ENCODE data around the gene PRTG. TPM values are rescaled to one million over a fixed set of nuclear protein-coding genes. Genes with fewer than 3 reads are reported as not detected.

Gene PRTG
- total and polyA plus RNA-seq, 2 experiments from 2014 or later = 0.63 to 3.4 TPM

DNA sequence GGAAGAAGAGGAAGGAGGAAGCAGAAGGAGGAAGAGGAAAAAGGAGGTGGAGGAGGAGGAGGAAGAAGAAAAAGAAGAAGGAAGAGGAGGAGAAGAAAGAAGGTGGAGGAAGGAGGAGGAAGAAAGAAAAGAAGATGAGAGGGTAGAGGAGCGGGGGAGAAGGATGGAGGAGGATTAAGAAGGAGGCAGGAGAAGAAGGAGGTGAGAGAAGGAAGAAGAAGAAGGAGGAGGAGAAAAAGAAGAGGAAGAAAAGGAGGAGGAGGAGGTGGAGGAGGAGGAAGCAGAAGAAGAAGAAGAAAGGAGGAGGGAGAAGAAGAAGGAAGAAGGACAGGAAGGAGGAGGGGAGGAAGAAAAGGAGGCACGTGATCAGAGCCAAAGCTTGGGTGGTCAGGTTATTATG is 37.3 kb upstream of the PRTG start (continued):
- TF ChIP-seq CREB1 (CRISPR knock-in tag; IDR thresholded peaks at IDR 0.05; ENCODE audit: low read depth) = no peak
- TF ChIP-seq, protein P1, sequence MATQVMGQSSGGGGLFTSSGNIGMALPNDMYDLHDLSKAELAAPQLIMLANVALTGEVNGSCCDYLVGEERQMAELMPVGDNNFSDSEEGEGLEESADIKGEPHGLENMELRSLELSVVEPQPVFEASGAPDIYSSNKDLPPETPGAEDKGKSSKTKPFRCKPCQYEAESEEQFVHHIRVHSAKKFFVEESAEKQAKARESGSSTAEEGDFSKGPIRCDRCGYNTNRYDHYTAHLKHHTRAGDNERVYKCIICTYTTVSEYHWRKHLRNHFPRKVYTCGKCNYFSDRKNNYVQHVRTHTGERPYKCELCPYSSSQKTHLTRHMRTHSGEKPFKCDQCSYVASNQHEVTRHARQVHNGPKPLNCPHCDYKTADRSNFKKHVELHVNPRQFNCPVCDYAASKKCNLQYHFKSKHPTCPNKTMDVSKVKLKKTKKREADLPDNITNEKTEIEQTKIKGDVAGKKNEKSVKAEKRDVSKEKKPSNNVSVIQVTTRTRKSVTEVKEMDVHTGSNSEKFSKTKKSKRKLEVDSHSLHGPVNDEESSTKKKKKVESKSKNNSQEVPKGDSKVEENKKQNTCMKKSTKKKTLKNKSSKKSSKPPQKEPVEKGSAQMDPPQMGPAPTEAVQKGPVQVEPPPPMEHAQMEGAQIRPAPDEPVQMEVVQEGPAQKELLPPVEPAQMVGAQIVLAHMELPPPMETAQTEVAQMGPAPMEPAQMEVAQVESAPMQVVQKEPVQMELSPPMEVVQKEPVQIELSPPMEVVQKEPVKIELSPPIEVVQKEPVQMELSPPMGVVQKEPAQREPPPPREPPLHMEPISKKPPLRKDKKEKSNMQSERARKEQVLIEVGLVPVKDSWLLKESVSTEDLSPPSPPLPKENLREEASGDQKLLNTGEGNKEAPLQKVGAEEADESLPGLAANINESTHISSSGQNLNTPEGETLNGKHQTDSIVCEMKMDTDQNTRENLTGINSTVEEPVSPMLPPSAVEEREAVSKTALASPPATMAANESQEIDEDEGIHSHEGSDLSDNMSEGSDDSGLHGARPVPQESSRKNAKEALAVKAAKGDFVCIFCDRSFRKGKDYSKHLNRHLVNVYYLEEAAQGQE (IDR thresholded peaks at IDR 0.05; ENCODE audit: unreplicated experiment) = no peak

DNA sequence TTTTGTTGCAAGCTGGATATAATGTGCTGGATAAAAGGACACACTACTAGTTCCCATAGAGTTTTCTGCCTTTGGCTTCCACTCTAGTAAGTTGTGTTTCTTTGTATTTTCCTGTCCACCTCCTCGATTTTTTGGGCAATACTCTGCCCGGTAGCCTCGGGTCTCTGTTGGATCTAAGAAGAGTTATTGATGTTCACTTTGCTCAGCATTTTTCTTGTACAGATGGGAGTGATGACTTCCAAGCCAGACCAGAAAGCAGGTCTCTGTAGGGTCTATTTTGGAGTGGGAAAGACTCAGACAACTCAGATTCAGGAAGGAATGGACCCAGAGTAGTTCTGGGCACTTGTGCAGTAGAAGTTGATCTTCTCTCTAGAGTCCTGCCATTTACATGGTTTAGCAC is 36.0 kb upstream of the PRTG start:
- H3K36me3 ChIP-seq (ENCODE audit: insufficient read depth) = no peaks in the 10 kb centered on the region
- H3F3A ChIP-seq (replicated peaks; ENCODE audit: low read depth) = no peaks in the 10 kb centered on the region
- no peak for TF ChIP-seq ZNF114 (CRISPR knock-in tag; IDR thresholded peaks at IDR 0.05)
- no peak for TF ChIP-seq JUNB (IDR thresholded peaks at IDR 0.05; ENCODE audit: unreplicated experiment)
- TF ChIP-seq EZH2phosphoT487 (IDR thresholded peaks at IDR 0.05; ENCODE audit: unreplicated experiment) = no peak
- TF ChIP-seq, protein P2, sequence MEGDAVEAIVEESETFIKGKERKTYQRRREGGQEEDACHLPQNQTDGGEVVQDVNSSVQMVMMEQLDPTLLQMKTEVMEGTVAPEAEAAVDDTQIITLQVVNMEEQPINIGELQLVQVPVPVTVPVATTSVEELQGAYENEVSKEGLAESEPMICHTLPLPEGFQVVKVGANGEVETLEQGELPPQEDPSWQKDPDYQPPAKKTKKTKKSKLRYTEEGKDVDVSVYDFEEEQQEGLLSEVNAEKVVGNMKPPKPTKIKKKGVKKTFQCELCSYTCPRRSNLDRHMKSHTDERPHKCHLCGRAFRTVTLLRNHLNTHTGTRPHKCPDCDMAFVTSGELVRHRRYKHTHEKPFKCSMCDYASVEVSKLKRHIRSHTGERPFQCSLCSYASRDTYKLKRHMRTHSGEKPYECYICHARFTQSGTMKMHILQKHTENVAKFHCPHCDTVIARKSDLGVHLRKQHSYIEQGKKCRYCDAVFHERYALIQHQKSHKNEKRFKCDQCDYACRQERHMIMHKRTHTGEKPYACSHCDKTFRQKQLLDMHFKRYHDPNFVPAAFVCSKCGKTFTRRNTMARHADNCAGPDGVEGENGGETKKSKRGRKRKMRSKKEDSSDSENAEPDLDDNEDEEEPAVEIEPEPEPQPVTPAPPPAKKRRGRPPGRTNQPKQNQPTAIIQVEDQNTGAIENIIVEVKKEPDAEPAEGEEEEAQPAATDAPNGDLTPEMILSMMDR (conservative IDR thresholded peaks at IDR 0.05; ENCODE audit: low read depth in 2 of 2) = no peak
- TF ChIP-seq, protein P1 (IDR thresholded peaks at IDR 0.05; ENCODE audit: unreplicated experiment) = no peak
- no peak for TF ChIP-seq NANOG (IDR thresholded peaks at IDR 0.05; ENCODE audit: borderline replicate concordance)
- TF ChIP-seq, protein P3, sequence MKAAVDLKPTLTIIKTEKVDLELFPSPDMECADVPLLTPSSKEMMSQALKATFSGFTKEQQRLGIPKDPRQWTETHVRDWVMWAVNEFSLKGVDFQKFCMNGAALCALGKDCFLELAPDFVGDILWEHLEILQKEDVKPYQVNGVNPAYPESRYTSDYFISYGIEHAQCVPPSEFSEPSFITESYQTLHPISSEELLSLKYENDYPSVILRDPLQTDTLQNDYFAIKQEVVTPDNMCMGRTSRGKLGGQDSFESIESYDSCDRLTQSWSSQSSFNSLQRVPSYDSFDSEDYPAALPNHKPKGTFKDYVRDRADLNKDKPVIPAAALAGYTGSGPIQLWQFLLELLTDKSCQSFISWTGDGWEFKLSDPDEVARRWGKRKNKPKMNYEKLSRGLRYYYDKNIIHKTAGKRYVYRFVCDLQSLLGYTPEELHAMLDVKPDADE (IDR thresholded peaks at IDR 0.05) = no peak
- no peak for TF ChIP-seq STAT1 (IDR thresholded peaks at IDR 0.05; ENCODE audit: unreplicated experiment)
- TF ChIP-seq POLR2AphosphoS5 (IDR thresholded peaks at IDR 0.05; ENCODE audit: low read depth) = no peak

More for the DNA sequence above, 36.0 kb upstream of the PRTG start:
- Mint-ChIP-seq H3K4me1 (peaks cover 15% of the 10 kb centered on the region), H3K9me3 (no peaks in the 10 kb centered on the region; the same call in 2 of the 3 replicates), H3K36me3 (ENCODE audit: low read depth) (no peaks in the 10 kb centered on the region), H3K27ac (no peak overlapping the region), H3K4me3 (no peak overlapping the region), H3K27me3 (ENCODE audit: insufficient read depth, low read depth, poor library complexity) (peaks cover 9% of the 10 kb centered on the region)
- Histone ChIP-seq H3K4me1 (ENCODE audit: insufficient read depth) (peaks cover 6% of the 10 kb centered on the region; the same call in 1 of the 2 replicates), H3K27ac (ENCODE audit: low read depth) (no peak overlapping the region), H3K4me3 (no peak overlapping the region), H3K79me2 (replicated peaks; ENCODE audit: insufficient read depth) (no peaks in the 10 kb centered on the region), H3K27me3 (ENCODE audit: insufficient read depth) (no peaks in the 10 kb centered on the region), H4K20me1 (replicated peaks; ENCODE audit: insufficient read depth) (no peaks in the 10 kb centered on the region), H3K9me2 (ENCODE audit: insufficient read depth) (no peaks in the 10 kb centered on the region), H2AFZ (no peak overlapping the region), H3K4me2 (no peak overlapping the region)
- no peak for DNase-seq (ENCODE audit: low spot score)
- ATAC-seq = no peak

Data from GM23338 (cell line).